HUES48 (cell line): ENCODE data around the gene RAB1A.

Experiments
- H3K27ac ChIP-seq: one replicate; pipeline ENCODE4 v1.7.0; 2013; ENCODE audit warnings: low read depth, low read length, inconsistent platforms
- H3K27me3 ChIP-seq: 2 replicates; pipeline ENCODE4 v1.6.1; 2013; ENCODE audit warnings: mild to moderate bottlenecking, low read length; ENCODE audit not compliant: control insufficient read depth, insufficient read depth
- H3K36me3 ChIP-seq: 2 replicates; pipeline ENCODE4 v1.6.1; 2013; ENCODE audit warnings: low read length; ENCODE audit not compliant: control insufficient read depth, insufficient read depth
- H3K4me1 ChIP-seq: 2 replicates; pipeline ENCODE4 v1.6.1; 2013; ENCODE audit warnings: mild to moderate bottlenecking, low read length; ENCODE audit not compliant: control insufficient read depth, insufficient read depth
- H3K4me3 ChIP-seq: 2 replicates; pipeline ENCODE4 v1.5.1; 2013; ENCODE audit warnings: mild to moderate bottlenecking, low read depth, low read length
- H3K9ac ChIP-seq: 2 replicates; pipeline ENCODE4 v1.6.1; 2013; ENCODE audit warnings: mild to moderate bottlenecking, low read depth, low read length, moderate library complexity
- H3K9me3 ChIP-seq: 2 replicates; pipeline ENCODE4 v1.6.1; 2013; ENCODE audit warnings: low read length; ENCODE audit not compliant: control insufficient read depth, insufficient read depth

Gene RAB1A

GRCh38 chr2:65114921-65115320 lies 15.0 kb downstream of the RAB1A start:
- Histone ChIP-seq H3K9me3 (no peaks in the 10 kb centered on the region), H3K9ac (no peak overlapping the region), H3K27ac (no peak overlapping the region), H3K4me3 (no peak overlapping the region), H3K4me1 (no peaks in the 10 kb centered on the region), H3K27me3 (no peaks in the 10 kb centered on the region), H3K36me3 (no peaks in the 10 kb centered on the region)

- Histone ChIP-seq H3K27ac (no peak overlapping the region), H3K36me3 (no peaks in the 10 kb centered on the region), H3K4me1 (no peaks in the 10 kb centered on the region), H3K9me3 (no peaks in the 10 kb centered on the region), H3K4me3 (no peak overlapping the region), H3K9ac (no peak overlapping the region), H3K27me3 (no peaks in the 10 kb centered on the region)
Measured at GRCh38 chr2:65113816-65114215, 16.1 kb downstream of the RAB1A start.

- no peaks in the 10 kb centered on the region for H3K36me3 ChIP-seq
- H3K27ac ChIP-seq: no peak overlapping the region
- H3K9me3 ChIP-seq: no peaks in the 10 kb centered on the region
- H3K4me3 ChIP-seq: no peak overlapping the region
- no peaks in the 10 kb centered on the region for H3K4me1 ChIP-seq
- H3K9ac ChIP-seq: no peak overlapping the region
- H3K27me3 ChIP-seq: no peaks in the 10 kb centered on the region
Measured at GRCh38 chr2:65113229-65113628, 16.7 kb downstream of the RAB1A start.

- Histone ChIP-seq H3K36me3 (no peaks in the 10 kb centered on the region), H3K4me3 (no peak overlapping the region), H3K9ac (no peak overlapping the region), H3K4me1 (no peaks in the 10 kb centered on the region), H3K9me3 (no peaks in the 10 kb centered on the region), H3K27me3 (no peaks in the 10 kb centered on the region), H3K27ac (no peak overlapping the region)
Measured at GRCh38 chr2:65112633-65113032, 17.3 kb downstream of the RAB1A start.

- Histone ChIP-seq H3K27me3 (no peaks in the 10 kb centered on the region), H3K9me3 (no peaks in the 10 kb centered on the region), H3K9ac (no peak overlapping the region), H3K4me1 (no peaks in the 10 kb centered on the region), H3K27ac (no peak overlapping the region), H3K4me3 (no peak overlapping the region), H3K36me3 (peaks cover 5% of the 10 kb centered on the region; the same call in 1 of the 2 replicates)
Measured at GRCh38 chr2:65108780-65109179, 21.1 kb downstream of the RAB1A start.

GRCh38 chr2:65107530-65107929 lies 22.4 kb downstream of the RAB1A start:
- Histone ChIP-seq H3K36me3 (peaks cover 16% of the 10 kb centered on the region), H3K27me3 (no peaks in the 10 kb centered on the region), H3K4me1 (no peaks in the 10 kb centered on the region), H3K27ac (no peak overlapping the region), H3K4me3 (no peak overlapping the region), H3K9ac (no peak overlapping the region), H3K9me3 (no peaks in the 10 kb centered on the region)

- Histone ChIP-seq H3K9ac (no peak overlapping the region), H3K4me3 (no peak overlapping the region), H3K36me3 (peaks cover 53% of the 10 kb centered on the region), H3K9me3 (no peaks in the 10 kb centered on the region), H3K27me3 (no peaks in the 10 kb centered on the region), H3K4me1 (no peaks in the 10 kb centered on the region), H3K27ac (no peak overlapping the region)
Measured at GRCh38 chr2:65103013-65103715, 26.7 kb downstream of the RAB1A start.

- no peak overlapping the region for H3K27ac ChIP-seq
- no peaks in the 10 kb centered on the region for H3K27me3 ChIP-seq
- H3K9ac ChIP-seq: no peak overlapping the region
- H3K36me3 ChIP-seq: peaks cover 73% of the 10 kb centered on the region
- no peaks in the 10 kb centered on the region for H3K9me3 ChIP-seq
- H3K4me1 ChIP-seq: no peaks in the 10 kb centered on the region
- H3K4me3 ChIP-seq: no peak overlapping the region
Measured at GRCh38 chr2:65101071-65101470, 28.8 kb downstream of the RAB1A start.

GRCh38 chr2:65098741-65099140 lies 31.2 kb downstream of the RAB1A start:
- Histone ChIP-seq H3K27ac (no peak overlapping the region), H3K36me3 (peaks cover 79% of the 10 kb centered on the region)

GRCh38 chr2:65097844-65098243 lies 32.1 kb downstream of the RAB1A start:
- Histone ChIP-seq H3K36me3 (peaks cover 77% of the 10 kb centered on the region), H3K4me1 (no peaks in the 10 kb centered on the region), H3K9me3 (no peaks in the 10 kb centered on the region), H3K4me3 (no peak overlapping the region), H3K9ac (no peak overlapping the region), H3K27ac (no peak overlapping the region), H3K27me3 (no peaks in the 10 kb centered on the region)

More at GRCh38 chr2:65098741-65099140, 31.2 kb downstream of the RAB1A start:
- Histone ChIP-seq H3K9me3 (no peaks in the 10 kb centered on the region), H3K4me1 (no peaks in the 10 kb centered on the region), H3K27me3 (no peaks in the 10 kb centered on the region), H3K9ac (no peak overlapping the region), H3K4me3 (no peak overlapping the region)

GRCh38 chr2:65096948-65097347 lies 33.0 kb downstream of the RAB1A start:
- H3K9me3 ChIP-seq: no peaks in the 10 kb centered on the region
- peaks cover 73% of the 10 kb centered on the region for H3K36me3 ChIP-seq
- H3K4me1 ChIP-seq: no peaks in the 10 kb centered on the region
- no peak overlapping the region for H3K9ac ChIP-seq
- no peaks in the 10 kb centered on the region for H3K27me3 ChIP-seq
- no peak overlapping the region for H3K27ac ChIP-seq
- H3K4me3 ChIP-seq: no peak overlapping the region
